HG03280 (cell line): ENCODE data around the gene ELP1.
"Not testable (repeated sequence)": the region's sequence is repeated elsewhere in the genome, so short reads cannot be mapped to it uniquely, and the experiment has no call there.

Experiments
- ATAC-seq: cut with Tn5 transposase; IDR thresholded peaks from one replicate; pipeline ENCODE4 v1.9.1; 2021; ENCODE audit warnings: mild to moderate bottlenecking, moderate library complexity; ENCODE audit not compliant: unreplicated experiment

Gene ELP1, protein sequence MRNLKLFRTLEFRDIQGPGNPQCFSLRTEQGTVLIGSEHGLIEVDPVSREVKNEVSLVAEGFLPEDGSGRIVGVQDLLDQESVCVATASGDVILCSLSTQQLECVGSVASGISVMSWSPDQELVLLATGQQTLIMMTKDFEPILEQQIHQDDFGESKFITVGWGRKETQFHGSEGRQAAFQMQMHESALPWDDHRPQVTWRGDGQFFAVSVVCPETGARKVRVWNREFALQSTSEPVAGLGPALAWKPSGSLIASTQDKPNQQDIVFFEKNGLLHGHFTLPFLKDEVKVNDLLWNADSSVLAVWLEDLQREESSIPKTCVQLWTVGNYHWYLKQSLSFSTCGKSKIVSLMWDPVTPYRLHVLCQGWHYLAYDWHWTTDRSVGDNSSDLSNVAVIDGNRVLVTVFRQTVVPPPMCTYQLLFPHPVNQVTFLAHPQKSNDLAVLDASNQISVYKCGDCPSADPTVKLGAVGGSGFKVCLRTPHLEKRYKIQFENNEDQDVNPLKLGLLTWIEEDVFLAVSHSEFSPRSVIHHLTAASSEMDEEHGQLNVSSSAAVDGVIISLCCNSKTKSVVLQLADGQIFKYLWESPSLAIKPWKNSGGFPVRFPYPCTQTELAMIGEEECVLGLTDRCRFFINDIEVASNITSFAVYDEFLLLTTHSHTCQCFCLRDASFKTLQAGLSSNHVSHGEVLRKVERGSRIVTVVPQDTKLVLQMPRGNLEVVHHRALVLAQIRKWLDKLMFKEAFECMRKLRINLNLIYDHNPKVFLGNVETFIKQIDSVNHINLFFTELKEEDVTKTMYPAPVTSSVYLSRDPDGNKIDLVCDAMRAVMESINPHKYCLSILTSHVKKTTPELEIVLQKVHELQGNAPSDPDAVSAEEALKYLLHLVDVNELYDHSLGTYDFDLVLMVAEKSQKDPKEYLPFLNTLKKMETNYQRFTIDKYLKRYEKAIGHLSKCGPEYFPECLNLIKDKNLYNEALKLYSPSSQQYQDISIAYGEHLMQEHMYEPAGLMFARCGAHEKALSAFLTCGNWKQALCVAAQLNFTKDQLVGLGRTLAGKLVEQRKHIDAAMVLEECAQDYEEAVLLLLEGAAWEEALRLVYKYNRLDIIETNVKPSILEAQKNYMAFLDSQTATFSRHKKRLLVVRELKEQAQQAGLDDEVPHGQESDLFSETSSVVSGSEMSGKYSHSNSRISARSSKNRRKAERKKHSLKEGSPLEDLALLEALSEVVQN (N-terminal part only)

DNA sequence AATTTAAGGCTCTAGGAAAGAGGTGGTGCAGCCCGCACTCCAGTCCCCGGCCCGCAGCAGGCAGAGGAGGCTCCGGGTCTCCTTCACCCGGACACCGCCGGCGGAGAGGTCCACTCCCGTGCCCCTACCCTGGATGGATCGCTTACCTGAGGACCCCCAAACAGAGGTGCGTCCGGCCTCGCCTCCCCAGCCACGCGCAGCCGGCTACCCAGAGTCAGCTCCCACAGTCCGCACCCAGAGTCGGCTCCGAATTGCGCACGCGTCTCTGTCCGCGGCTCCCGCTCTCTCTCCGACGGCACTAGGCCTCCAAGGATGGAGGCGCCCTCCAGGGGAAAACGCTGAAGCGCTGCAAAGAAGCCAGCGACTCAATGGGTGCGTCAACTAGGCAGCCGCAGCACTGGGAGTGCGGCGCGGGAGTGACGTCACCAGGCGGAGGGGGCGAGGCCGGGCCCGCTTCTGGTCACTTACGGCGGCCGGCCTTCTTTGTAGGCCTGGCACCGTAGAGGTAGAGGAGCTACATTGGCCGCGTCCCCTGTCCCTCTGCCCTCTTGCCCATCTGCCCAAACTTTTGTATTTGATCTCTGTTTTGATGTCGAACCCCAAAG is at the start of gene ELP1:
TSS of gene ELP1 (minus strand) at position 407 of the 605 bp plus-strand sequence. CDS start 2,978 bp downstream, outside the sequence.
- ATAC-seq: peak; percentile 90

DNA sequence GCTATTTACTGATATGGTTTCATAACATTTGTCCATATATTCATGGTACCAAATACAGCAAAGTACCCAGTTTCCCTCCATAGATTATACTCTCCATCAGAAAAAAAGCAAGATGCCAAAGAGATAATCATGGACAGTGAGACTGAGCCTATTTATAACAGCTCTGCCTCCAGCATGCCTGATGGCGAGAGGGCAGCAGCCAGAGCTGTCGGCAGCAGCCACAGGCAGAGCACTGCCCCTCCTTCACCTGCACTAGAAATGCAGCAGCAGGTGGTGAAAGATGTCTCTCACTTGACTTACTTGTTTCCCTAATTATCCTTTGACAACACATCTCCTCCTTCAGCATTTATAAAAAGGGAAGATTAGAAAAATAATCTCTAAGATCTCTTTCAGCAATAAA is 47.0 kb upstream of the ELP1 start:
- no peak for ATAC-seq

DNA sequence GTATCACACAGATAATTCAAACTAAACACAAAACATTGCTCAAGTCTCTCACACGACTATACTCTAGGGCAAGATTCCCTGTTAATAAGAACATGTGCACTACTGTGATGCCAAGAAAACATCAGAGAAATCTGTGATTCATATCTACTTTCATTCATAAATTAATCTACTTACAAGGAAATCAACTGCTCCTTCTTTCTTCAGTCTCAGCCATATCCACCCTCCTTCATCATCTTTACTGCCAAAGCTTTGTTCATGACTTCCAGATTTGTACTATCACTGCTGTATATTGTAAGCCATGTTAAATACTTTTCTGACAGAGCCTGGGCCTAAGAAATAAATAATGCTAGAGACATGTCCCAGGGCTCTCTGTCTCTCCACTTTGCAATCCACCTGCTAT is 44.3 kb upstream of the ELP1 start:
- no peak for ATAC-seq

DNA sequence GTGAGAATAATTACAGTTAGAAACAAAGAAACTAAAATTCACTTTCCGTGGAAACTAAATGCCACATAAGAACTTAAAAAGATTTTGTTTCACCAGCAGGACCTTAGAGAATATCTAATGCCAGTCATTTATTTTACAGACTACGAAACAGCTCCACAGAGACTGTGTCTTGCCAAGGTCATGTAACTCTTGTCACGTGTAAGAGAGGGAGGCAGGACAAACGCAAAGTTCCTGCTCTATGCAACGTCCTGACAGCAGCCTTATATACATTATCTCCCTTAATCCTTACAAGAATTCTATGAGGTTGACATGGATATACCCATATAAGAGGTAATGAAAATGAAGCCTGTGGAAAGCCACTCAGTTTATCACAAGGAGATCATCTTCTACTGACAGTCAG is 40.0 kb upstream of the ELP1 start:
- no peak for ATAC-seq

DNA sequence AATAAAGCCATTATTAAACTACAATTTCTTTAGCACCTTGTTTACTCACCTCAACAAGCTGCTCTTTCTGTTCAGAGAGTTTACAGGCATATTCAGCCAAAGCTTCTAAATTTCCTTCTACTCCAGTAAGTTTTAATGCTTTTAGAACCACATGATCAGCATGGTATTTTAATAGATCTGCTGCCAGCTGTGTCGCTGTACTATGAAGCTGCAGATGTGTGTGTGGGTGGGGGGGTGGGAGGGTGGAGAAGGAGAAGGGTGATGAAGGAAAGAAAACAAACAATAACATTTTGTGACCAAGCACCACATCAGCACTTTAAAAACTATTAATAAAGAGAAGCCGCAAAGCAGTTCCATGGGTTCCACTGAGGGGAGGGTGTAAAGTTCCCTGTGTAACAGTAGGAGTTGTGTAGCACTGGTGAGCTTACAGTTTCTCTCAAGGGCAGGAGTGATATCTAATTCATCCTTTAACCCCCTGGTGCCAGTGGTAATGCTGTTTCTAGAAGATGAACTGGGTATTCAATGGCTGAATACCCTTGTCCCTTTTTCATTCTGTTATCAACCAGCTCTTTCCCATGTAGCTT is 38.8 kb upstream of the ELP1 start:
- ATAC-seq: no peak

DNA sequence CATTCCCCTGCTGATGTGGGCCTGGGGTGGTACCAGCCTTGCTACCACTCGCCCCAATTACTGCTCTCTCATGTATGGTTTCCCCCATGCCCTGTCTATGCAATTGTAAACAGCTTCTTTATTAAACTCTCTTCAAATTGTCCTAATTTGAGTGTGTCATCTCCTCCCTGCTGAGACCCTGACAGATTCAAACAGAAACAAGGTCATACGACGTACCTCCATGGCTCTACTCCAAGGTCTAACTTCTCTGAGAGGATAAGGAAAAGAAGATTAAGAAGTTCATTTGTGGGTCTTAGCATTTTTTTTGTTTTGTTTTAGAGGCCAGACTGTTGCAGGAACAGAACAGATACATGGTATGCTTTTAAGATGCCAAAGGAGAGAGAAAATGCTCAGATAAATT is 38.3 kb upstream of the ELP1 start:
- no peak for ATAC-seq

DNA sequence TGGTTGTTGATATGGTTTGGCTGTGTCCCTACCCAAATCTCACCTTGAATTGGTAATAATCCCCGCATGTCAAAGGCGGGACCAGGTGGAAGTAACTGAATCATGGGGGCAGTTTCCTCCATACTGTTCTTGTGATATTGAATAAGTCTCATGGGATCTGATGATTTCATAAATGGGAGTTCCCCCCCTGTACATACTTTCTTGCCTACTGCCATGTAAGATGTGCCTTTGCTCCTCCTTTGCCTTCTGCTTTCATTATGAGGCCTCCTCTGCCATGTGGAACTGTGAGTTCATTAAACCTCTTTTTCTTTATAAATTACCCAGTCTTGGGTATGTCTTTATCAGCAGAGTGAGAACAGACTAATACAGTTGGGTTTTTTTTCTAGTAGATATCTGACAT is 37.5 kb upstream of the ELP1 start:
- ATAC-seq: not testable (repeated sequence)

DNA sequence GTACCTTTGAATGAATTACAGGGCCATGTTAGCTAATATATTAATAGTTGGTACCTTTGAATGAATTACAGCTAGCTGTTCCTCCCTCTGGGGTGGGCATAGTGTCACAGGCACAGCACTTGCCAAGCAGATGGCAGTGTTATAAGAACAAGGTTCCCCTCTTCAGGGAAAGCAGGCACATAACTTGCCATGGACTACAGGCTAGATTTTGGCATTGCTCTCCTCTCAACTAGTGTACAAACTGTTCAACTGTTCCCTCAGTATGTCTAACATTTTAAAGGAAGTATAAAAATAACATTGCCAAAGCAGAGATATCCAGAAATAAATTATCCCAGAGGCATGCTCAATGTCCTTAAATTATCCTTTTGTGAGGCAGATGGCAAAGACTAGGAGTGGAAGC is 34.0 kb upstream of the ELP1 start:
- ATAC-seq: no peak

DNA sequence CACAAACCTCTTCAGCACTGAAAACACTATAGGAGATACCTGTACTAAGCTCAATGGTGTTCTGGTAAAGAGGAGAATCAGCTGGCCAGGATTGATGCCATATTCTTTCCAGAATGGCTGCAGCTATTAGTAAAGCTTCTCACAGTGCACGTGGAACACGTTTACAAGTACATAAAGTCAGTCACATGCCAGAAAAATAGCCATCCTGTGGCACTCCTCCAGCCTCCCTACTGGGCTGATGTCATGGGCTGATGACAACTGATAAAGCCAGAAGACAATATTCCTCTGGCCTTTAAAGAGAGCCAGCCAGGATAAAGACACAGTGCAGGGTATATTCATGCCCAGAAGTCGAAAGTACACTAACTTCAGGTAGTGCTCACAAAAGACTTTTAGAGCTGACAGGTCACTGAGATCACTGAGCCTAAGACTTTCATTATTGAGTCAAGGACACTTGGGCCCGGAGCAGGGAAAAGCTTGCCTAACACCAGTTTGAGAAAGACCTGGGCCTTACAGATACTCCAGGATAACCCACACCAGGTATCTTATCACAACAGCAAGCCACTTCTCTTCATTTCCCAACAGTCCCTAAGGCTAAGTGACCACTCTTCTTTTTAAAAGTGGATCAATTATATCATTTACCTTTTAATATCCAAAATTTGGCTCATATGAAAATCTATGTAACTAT is 29.7 kb upstream of the ELP1 start:
- no peak for ATAC-seq

DNA sequence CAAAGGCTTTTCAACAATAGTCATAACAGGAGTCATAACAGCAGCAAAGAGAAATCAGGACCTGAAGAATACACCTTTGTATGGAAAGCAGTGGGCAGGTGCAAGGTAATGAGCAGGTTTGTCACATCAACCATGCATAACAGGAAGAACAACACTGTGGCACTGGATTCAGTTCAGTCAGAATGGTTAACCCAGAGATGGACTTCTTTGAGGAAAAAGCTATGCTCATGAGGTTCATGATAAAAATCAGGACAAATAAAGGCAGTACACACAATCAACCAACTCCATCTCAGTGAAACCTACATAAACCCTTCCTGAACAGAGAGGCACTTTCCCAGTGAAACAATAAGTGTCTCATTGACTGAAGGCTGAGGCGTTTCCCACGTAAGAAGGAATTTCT is 27.2 kb upstream of the ELP1 start:
- no peak for ATAC-seq

DNA sequence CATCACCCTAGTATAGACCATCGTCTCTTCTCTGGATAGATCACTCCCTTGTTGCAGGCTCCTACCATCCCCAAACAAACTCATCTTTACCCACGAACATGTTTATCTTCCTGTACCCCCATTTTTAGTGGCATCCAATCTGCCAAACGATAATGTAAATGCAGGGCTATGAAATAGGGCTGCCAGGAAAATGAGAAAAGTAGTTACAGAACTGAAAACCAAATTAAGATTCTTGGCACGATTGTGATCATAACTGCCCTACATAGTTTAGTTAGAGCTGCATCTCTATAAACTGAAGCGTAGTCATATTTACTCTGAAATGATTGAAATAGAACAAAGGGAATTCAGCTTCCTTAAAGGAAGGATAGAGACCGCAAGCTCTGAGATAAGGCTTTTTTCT is 26.4 kb upstream of the ELP1 start:
- no peak for ATAC-seq

DNA sequence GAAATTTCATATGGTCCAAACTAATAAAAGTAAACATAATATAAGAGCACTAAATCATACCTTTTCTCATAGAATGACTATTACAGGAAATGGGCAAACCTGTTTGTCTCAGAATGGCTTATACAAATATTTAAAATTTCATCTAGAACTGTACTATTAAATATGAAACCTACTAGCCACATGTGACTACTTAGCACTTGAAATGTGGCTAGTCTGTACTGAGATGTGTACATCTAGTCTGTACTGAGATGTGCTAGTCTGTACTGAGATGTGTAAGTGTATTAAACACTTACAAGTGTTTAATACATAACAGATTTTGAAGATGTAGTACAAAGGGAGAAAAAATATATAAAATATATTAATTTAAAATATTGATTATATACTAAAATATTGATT is 22.7 kb upstream of the ELP1 start:
- no peak for ATAC-seq

DNA sequence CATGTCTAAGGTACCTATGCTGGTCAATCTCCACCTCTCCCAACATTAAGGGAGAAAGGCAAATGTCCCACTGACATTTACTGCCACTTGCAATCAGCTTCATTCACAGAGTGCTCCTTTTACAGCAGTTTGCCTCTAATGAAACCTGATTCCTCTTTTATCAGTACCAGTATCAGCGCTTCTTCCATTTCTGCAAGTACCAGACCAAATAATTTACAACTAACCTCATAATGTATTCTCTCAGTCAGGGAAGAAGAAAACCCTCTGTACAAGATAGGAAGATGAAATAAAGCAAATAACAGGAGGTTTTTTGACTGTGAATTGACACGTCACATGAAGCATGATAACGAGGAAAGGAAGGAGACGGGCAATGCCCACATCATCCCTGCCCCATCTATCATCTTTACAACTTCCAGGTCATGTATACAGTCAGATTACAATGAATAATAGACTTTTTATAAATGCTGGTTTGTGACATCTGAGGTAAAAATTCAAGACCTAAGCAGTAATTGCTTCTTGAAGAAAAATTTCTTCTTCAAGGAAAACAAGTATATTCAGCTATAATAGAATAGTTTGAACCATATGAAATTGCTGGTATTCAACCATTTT is 22.2 kb upstream of the ELP1 start:
- no peak for ATAC-seq

DNA sequence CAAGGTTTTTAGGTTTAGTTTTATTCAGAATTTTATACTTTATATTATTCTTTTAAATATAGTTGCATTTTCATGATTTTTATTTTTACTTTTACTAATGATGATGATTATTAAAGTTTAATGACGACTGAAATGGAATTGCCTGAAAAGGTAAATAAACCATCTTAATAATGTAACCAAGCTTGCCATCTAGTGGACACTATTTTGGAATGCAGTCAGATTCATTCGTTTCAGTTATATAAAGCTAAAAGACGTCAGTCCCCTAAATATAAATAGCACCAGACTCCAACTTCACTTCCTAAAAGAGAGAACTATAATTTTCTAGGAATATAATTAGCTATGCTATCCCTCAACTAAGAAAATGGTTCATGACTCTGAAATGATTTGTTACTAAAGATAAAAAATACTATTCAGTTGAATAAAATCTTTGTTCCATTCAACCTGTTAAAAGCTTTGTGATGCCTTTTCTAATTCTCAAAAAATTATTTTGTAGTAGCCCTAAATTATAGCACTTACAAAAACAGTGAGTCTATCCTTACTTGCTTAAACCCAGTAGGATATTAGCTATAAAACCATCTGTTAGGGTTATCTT is 20.2 kb upstream of the ELP1 start:
- ATAC-seq: no peak

DNA sequence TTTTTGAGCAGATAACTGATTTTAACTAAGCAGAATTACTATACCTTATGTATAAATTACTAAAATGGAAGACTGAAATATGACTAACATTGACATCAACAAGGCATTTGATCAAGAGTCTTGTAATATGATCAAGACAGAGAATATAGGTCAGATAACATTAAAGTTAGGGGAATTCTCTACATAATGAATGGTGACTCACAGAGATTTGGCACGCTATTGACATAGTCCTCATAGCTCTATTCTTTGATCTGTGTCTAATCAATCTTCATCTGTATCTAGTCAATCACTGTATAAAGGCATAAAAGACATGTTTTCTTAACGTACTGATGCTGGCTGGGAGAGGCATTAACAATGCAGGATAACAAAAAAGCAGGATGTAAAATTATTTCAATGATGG is 17.7 kb upstream of the ELP1 start:
- no peak for ATAC-seq

DNA sequence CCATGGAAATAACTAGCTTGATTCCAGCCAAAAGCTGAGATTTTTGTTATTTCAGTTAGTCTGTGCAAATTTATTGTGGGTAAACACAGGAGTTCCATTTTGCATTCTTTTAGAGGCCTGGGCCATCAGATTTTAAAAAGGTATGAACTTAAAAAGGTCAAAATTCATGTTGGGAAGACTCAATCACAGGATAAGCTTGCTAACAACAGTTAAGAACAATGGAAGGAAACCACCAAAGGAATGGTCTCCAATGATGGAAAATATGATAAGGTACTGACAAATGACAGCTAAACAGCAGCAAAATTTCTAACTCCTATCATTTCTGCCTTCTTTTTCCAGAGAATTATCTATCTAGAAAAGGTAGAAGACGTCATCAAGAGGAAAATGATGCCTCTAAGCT is 16.2 kb upstream of the ELP1 start:
- no peak for ATAC-seq

DNA sequence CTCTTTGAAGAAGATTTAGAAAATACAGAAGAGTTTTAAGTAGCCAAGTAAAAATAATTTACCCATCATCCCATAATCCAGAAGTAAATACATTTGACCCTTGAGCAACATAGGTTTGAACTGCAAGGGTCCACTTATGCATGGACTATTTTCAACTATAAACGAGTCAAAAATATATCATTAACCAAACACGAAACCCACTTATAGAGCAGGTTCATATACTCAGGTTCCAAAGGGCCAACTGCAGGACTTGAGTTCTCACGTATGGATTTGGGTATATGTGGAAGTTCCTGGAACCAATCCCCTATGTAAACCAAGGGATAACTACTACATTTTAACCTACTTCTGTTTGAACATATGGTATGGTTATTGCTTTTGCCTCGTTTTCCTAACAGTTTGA is 6.1 kb upstream of the ELP1 start:
- no peak for ATAC-seq

DNA sequence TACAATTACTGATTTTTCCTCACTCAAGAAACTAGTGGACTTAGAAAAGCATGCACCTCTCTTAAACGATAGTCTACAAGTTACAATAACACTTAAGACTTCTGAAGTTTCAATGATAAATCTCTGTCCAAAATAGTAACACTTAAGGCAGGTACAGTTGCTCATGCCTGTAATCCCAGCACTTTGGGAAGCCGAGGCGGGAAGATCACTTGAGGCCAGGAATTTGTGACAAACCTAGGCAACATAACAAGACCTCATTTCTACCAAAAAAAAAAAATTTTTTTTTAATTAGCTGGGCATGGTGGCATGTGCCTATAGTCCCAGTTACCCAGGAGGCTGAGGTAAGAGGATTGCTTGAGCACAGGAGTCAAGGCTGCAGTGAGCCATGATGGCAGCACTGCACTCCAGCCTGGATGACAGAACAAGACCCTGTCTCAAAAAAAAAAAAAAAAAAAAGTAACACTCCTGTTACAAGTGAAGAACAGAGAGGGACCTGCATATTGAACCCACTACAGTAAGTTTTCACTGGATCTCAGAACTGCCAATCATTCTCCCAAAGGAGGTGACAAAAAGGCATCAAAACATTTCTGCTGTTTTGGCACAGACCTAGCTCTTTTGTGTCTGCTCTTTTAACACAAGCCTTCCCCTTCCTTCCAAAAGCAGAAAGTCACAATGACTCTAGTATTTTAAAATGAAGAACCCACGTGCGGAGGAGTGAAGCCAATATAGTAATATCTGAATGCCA is 3.8 kb upstream of the ELP1 start:
- ATAC-seq: no peak
